NCI-H748 treated with DMSO at 0.1 percent for 48 hours (cell line): Measurements from ENCODE around the gene KIF19.
"Not testable (repeated sequence)": the region's sequence is repeated elsewhere in the genome, so short reads cannot be mapped to it uniquely, and the experiment has no call there.

Experiments
- DNase-seq: peaks from one replicate; lab custom pipeline; 2025; lab: John Stamatoyannopoulos, UW

Gene KIF19

DNA sequence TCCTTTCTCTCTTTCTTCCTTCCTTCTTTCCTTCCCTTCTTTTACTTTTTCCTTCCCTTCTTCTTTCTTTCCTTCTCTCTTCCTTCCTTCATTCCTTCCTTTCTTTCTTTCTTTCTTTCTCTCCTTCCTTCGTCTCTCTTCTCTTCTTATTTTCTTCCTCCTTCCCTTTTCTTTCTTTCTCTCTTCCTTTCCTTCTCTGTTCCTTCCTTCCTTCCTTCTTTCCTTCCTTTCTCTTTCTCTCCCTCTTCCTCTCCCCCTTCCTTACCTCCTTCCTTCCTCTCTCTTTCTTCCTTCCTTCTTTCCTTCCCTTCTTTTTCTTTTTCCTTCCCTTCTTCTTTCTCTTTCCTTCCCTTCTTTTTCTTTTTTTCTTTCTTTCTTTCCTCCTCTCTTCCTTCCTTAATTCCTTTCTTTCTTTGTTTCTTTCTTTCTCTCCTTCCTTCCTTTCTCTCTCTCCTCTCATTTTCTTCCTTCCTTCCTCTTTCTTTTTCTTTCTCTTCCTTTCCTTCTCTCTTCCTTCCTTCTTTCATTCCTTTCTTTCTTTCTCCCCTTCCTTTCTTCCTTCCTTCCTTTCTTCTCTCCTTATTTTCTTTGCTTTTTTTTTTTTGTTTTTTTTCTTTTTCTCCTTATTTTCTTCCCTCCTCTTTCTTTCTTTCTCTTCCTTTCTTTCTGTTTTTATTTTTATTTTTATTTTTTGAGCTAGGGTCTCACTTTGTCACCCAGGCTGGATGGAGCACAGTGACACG, 64.1 kb downstream of the KIF19 start:
- DNase-seq = no peak

DNA sequence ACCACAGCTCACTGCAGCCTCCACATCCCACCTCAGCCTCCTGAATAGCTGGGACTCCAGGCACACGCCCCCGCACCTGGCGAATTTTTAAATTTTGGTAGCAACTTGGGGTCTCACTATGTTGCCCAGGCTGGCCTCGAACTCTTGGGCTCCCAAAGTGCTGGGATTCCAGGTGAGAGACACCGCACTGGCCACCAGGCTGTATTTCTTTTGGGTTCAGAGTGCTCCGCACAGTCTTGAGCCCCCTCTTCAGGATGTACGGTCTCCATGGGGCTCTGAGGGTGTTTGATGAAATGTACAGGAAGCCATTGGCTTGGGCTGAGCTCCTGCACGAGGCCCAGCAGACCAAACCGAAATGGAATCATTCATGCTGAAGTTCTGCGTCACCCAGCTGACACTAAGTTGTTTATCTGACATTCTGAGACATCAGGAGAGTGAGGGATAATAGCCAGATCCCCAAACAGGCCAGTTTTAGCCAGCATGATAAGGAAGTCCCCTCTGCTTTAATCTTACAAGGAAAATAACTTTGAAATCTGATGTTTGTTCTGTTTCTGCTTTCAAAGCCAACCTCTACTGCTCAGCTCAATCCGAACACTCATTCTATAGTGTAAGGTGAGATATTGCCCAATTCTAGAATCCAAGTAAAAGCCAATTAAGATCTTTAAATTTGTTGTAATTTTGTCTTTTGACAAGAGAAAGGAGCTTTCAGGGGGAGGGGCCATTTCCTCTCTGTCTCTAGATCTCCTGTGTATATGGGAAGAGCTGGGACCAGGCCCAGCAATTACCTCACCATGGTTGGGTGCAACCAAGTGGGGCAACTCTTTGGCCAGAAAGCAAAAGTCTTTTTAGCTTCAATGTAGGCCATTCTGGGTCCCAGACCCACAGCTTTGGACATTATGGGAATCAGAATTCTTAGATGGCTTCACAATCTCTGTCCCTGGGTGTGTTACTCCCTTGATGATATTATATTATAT, 64.9 kb downstream of the KIF19 start:
- no peak for DNase-seq

DNA sequence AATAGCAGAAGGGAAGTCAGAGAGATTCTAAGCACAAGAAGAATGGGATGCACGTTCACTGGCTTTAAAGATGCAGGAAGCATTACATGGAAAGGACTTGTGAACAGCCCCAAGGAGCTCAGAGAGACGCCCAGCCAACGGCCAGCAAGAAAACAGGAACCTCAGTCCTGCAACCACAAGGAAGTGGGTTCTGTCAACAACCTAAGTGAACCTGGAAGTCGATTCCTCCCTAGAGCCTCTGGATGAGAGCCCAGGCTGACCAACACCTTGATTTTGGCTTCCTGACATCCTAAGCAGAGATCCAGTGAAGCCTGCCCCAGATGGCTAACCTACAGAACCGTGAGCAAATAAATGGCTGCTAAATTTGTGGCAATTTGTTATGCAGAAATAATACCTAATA, 65.7 kb downstream of the KIF19 start:
- no peak for DNase-seq

DNA sequence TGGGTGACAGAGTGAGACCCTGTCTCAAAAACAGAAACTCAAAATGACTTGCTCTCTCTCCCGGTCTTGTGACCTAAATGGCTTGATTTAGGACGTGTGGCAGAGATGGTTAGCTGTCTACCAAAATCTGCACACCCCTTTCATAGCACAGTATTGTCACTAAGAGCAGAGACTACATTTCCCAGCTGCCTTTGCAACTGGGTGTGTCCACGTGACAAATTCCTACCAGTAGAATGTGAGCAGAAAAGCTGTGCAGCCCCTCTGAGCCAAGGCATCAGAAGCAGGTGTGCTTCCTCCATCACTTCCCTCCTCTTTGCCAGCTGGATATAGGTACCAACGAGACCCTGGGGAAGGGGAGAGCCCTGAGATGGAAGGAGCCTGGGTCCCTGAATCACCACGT, 66.8 kb downstream of the KIF19 start:
- DNase-seq = no peak

DNA sequence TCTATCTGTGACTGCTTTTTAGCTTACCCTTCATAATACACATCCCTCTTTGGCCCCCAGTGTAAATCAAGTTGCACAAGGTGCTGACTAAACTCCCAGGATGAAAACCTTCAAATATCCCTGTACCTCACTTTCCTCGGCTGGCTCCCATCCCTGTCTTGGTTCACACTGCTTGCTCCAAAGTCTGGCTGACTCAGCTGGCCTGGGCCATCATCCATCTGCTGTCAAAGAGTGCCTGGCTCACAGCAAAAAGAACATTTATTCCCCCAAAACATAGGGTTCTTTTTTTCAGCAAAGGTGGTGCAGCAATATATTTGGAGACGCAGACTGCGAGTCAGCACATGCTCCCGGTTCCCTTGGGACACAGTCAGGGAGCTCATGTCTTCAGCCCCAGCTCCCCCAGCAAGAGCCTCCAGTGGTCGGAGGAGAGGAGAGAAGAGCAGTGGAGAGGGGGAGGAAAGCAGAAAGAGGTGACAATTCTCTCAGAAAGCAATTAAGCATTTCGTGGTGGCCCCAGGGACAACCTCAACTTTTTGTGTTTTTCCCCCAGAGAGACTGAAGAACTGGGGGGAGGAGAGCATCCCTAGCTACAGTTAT, 67.4 kb downstream of the KIF19 start:
- no peak for DNase-seq

DNA sequence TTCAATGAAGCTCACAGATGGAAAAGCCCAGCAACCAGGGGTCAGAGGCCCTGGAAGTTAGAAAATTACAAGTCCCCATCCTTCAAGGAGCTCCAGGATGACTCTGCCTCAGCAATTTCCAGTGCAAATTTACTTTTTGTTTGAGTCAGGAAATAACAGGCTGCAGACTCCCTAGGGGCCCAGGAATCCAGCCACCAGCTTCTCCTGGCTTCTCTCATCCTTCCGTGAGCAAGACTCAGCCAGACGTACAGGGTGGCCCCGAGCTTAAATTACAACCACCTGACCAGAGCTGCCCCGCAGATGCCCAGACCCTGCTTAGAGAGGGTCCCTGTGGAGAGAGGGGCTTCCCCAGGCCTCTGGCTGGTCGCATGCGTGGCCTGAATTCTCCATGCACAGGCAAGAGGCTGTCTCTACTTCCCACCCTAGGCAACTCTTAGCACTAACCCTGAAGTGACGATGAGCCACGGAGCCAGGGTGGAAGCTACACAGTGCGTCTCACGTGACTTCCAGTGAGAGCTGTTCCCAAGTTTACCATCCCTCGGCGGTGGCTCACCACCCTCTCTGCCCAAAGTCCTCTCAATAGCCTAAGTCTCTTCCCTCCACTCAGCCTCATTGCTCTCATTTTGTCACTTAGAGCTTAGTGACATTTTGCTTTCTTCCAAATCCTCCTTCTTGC, 68.4 kb downstream of the KIF19 start:
- DNase-seq = no peak

DNA sequence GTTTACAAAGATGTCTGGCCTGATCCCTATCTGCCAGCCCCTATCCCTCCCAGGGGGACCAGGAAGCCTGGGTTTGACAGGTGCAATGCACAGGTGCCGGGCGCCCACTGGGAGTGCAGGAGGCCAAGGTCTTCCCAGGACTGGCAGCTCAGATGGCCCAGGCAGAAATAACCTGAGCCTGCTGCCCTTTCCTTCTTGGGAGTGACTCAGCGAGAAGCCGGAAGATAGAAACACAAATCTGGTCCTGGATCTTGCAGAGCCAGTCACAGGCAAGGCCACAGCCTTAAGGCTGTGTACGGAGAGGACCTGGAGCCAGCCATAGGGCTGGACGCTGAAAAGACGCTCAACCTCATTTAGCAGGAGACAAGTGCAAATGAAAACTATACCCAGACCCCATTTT, 69.0 kb downstream of the KIF19 start:
- DNase-seq = no peak

DNA sequence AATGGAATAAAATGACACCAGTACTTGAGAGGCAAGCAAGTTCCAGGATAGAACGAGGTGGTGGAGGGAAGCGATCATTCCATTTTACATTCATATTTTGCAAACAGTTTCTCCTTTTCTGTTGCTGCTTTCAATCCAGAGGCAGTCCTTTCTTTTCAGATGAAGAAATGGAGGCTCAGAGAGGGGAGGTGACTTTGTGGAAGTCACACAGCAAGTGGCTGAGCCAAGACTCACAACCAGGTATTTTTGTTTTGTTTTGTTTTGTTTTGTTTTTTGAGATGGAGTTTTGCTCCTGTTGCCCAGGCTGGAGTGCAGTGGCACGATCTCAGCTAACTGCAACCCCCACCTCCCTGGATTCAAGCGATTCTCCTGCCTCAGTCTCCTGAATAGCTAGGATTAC, 70.5 kb downstream of the KIF19 start:
- DNase-seq = no peak

DNA sequence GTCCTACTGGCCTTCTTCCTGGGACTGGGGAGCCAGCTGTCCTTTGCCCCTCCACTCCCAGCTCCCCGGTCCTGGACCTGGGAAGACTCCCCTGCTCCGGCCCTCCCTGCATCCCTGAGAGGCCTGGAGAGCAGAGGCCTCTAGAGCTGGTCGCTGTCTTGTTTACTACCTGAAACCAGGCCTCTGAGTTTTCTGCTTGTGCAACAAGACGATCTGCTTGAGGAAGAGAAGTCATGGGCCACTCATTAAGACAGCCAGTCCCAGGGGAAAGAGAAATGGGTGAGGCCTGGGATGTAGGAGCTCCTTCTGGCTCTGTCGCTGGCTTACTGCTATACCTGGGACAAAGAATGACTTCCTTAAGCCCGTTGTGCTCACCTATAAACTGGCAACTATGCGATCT, 76.0 kb downstream of the KIF19 start:
- DNase-seq = no peak

DNA sequence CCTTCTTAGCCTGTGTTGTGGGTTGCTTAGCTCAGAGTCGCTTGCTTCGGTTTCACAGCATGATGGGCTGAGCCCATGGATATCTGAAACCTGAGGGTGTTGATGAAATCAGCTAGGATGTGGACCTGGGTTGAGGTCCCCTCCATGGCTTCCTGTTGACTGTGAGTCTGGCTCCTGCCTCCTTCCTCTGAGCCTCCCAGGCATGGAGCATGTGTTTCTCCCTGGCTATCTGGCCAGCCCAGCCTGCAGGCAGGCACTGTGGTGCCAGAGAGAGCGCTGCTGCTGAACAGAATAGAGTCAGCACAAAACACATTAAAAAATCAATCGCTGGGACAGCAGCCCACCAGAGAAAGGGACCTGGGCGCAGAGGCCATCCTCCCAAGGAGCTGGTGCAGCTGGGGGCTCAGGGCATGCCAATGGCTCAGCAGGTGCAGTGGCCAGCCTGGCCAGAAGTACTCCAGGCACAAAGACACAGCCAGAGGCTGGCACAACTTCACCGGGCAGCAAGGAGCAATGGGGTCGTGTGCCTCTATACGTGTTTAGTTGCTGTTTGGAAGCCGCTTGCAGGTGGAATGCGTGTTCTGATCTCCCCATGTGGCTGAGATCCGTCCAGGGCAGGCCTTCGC, 77.6 kb downstream of the KIF19 start:
- DNase-seq = no peak

DNA sequence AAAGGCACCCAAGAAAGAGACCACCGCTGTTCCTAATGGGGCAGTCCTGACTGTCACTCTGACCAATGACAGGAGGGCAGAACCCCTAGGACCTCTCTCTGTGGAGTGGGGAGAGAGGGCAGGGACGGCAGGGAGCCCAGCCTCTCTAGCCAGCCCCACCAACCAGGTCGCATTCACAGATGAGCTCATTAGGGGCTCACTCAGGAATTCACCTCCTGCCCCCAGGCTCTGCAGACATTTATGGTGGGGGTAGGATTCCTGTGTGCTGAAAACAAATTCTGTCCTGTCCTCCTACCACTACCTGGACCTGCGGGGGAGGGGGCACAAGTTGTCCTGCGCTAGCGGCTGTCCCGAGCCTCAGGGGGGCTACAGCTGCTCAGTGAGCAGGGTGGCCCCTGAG, 78.2 kb downstream of the KIF19 start:
- DNase-seq = no peak

DNA sequence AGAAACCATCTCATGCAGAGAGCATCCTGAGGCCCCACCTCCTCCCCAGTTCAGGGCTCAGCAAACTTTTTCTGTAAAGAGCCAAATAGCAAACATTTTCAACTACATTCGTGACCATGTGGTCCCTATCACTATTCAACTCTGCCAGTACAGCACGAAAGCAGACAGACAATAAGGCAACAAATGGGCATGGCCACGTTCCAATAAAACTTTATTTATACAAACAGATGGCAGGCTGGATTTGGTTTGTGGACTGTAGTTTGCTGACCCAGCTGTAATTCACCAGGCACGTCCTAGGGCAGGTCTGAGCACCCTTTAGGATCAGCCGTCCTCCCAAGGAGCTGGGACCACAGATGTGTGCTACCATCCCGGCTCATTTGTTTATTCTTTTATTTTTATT, 78.8 kb downstream of the KIF19 start:
- no peak for DNase-seq

DNA sequence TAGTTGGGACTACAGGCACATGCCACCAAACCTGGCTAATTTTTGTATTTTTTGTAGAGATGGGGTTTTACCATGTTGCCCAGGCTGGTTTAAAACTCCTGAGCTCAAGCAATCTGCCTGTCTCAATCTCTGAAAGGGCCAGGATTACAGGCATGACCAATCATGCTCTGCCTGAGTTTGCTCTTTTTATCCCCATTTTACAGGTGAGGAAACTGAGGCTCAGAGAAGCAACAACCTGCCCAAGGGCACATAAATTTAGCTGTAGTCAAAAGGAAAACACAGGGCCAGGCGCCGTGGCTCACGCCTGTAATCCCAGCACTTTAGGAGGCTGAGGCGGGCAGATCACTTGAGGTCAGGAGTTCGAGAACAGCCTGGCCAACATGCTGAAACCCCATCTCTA, 79.3 kb downstream of the KIF19 start:
- DNase-seq = not testable (repeated sequence)
